HG02970 (cell line): ENCODE data around the gene MYH10.

Experiments
- ATAC-seq: cut with Tn5 transposase; IDR thresholded peaks from one replicate; pipeline ENCODE4 v1.9.1; 2021; ENCODE audit warnings: mild to moderate bottlenecking, moderate library complexity, moderate number of reproducible peaks; ENCODE audit not compliant: unreplicated experiment, low FRiP score

The MYH10 gene

DNA sequence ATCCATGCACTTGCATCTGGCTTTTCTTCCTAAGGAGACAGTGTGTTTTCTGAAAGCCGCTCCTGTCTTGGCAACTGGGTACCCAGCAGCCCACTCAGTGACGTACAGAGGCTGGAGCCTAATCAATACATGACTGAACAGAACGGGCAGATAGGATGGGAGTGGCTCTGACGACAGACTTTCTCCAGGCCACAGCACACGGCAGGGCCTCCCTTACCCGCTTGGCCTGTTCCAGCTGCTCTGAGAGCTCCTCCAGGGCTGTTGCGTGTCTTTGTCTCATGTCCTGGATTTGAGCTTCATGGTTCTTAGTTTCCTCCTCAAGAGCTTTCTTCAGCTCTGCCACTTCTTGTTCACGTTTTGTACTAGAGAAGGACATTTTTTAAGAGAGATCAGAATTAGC lies 129.9 kb downstream of the MYH10 start:
- ATAC-seq: no peak

GRCh38 chr17:8499614-8500013 lies 130.9 kb downstream of the MYH10 start:
- no peak for ATAC-seq

DNA sequence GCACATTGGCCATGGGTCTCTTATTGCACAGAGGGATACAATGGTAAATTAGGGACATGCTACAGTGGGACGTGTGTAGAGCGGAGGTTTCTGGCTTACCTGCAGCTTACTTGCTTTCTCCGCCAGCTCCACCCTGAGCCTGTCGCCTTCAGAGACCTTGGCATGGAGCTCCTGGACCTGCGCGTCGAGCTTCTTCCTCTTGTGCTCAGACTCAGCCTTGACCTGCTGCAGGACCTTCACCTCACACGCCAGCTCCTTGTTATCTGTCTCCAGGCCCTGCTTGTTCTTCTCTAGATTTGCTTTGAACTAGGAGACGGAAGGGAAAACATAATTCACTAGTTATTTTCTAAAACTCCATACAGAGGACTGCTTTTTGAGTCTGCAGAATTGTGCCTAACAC lies 131.4 kb downstream of the MYH10 start:
- no peak for ATAC-seq

DNA sequence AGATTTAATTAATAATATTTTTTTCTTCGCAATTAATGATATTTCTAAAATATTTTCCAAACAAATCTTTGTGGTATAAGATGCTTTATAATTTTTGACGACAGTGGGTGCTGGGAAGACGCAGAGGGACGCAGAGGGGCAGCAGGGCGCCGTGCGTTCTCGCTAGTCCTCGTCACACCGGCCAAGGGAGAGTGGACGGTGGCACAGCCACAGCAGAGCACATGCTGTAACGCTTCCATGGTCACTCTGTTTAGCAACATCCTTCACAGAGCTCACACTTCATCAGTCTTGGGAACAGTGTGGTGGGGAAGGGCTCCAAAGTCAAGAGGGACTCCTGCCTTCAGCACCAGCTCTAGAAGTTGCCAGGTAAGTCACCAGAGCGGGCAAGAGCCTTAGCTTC lies 134.4 kb downstream of the MYH10 start:
- ATAC-seq: no peak

- no peak for ATAC-seq
Measured at GRCh38 chr17:8494506-8495111, 135.9 kb downstream of the MYH10 start.

GRCh38 chr17:8494021-8494420 lies 136.5 kb downstream of the MYH10 start:
- ATAC-seq: no peak

DNA sequence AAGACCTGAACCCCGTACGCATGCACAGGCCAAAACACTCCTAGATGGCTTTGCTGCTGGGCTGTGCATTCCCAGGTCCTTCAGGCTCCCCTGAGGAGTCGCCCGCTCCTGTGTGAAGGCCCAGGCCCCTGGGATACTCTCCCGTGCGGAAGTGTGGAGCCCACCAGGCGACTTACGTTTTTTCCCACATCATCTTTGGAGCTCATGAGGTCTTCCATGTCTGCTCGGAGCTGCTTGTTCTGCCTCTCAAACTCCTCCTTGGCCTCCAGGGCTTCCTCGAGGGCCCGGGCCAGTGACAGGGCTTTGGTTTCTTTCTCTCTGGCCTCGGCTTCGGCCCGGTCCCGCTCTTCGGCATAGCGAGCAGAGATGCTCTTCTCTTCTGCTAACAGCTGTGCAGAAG lies 138.4 kb downstream of the MYH10 start:
- ATAC-seq: no peak

DNA sequence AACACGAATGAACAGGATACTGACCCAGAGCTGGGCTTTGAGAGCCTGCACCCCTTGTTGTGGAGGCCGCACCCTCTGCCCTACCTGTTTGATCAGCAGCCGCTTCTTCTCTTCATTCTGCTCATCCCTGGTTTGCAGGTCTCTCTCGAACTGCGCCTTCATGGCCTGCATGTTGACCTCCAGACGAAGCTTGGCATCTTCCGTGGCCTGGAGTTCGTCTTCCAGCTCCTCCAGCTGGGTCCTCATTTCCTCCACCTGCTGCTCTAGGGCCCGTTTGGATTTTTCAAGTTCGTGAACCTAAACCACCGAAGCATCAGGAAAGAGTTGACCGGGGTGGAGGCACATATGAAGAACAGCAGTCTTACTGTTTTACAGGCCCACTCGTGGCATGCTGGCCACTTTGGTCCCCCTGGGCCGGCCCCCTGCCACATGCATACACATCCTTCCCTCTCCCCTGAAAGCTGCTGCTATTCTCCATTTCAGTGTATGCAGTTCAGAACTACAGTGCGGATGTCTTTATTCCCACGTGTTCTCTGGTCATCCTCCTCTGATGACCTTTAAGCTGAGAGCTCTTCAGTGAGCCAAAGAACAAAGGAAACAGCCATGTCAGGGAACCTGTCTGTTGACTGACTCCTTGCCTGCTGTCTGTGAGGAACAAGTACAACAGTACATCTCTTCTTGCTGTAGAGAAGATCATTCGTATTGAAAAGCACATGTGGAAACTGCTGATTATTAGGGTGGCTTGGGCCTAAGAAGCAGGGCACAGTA lies 140.1 kb downstream of the MYH10 start:
- ATAC-seq: no peak

DNA sequence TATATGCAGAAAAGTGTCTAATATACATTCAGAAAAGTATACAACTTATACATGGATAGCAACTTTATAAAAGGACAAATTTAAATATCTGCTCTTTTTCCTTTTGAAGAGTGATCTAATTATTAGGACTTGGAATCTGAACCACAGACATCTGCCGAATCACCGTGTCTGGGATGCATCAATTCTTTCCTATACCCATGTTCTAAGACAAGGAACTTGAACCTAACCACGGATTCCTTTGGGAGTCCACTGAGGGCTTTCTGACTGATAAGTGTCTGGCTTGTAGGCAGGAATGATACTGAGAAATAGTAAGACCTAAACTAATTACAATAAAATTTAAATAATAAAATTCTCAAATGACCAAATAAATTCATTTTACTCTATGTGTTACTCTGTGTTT lies 140.7 kb downstream of the MYH10 start:
- ATAC-seq: no peak

- ATAC-seq: no peak
Measured at GRCh38 chr17:8488901-8489300, 141.6 kb downstream of the MYH10 start.

DNA sequence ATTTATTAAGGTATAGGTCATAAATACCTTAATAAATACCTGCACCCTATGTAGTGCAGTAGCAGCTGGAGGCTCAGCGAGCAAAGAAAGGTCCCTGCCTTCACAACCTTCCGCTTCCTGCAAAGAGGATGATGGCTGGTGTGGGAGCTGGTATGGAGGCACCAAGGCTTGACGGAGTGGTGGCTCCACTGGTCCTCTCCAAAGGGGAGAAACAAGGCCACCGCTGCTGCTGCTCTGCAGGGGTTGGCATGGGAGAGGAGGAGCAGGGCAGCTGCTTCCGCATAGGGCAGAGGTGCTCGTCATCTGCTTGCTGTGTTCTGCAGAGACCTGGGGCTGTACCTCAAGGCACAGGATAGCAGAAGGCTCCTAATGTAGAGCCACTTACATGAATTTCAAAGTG lies 142.0 kb downstream of the MYH10 start:
- ATAC-seq: no peak

DNA sequence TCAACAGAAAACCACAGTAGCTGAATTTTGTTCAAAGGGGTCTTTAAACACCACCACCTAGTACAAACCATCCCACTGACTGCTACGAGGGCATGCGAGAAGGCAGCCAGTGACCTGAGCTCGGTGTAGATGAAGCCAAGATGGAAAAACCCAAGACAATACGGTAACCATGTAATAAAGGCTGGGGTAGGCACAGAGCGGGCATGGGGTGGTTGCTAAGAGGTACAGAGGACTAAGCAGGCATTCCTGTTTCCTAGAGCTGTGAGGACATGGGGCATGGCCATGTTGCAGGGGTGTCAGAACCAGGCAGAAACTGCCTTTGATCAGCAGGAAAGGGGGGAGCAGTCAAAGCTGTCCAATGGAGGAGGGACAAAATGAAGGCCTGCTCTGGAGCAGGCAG lies 142.8 kb downstream of the MYH10 start:
- ATAC-seq: no peak

- no peak for ATAC-seq
Measured at GRCh38 chr17:8487130-8487645, 143.3 kb downstream of the MYH10 start.

- ATAC-seq: no peak
Measured at GRCh38 chr17:8485491-8485890, 145.0 kb downstream of the MYH10 start.

GRCh38 chr17:8484465-8484864 lies 146.1 kb downstream of the MYH10 start:
- ATAC-seq: no peak

DNA sequence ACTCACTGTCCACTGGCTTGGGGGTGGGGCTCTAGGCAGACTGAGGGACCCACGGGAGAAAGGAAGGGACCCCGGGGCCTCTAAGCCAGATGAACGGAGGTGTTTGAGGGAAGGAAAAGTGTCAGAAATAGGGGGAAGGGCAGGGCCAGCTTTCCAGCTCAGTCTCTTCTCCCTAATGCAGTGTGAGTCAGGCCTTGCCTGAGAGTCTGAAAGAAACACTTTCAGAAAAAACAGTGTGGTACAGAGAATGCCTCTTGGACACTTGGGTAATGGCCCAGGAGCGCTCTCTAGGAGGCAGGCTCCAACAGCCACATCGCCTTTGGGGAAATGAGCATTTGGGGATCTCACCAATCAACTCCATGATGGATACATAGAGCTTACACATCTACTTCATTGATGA lies 148.0 kb downstream of the MYH10 start:
- ATAC-seq: no peak

DNA sequence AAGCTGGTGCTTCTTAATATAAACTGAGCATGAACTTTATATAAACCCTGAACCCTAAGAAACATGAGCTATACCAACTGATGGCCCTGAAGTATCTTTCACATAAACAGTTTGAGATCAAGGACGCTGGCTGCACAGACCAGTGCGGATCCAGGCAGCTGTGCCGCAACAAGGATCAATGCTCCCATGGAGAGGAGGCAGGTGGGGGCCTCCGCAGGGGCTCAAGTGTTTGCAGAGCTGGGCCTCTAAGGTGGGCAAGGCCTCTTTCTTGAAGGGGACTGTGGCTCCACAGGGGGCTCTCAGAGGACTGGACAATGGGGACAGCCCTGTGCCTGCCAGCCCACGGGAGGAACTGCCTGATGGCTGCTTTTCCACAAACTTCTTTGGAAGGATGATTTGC lies 148.8 kb downstream of the MYH10 start:
- no peak for ATAC-seq

- ATAC-seq: no peak
Measured at GRCh38 chr17:8481089-8481488, 149.4 kb downstream of the MYH10 start.

DNA sequence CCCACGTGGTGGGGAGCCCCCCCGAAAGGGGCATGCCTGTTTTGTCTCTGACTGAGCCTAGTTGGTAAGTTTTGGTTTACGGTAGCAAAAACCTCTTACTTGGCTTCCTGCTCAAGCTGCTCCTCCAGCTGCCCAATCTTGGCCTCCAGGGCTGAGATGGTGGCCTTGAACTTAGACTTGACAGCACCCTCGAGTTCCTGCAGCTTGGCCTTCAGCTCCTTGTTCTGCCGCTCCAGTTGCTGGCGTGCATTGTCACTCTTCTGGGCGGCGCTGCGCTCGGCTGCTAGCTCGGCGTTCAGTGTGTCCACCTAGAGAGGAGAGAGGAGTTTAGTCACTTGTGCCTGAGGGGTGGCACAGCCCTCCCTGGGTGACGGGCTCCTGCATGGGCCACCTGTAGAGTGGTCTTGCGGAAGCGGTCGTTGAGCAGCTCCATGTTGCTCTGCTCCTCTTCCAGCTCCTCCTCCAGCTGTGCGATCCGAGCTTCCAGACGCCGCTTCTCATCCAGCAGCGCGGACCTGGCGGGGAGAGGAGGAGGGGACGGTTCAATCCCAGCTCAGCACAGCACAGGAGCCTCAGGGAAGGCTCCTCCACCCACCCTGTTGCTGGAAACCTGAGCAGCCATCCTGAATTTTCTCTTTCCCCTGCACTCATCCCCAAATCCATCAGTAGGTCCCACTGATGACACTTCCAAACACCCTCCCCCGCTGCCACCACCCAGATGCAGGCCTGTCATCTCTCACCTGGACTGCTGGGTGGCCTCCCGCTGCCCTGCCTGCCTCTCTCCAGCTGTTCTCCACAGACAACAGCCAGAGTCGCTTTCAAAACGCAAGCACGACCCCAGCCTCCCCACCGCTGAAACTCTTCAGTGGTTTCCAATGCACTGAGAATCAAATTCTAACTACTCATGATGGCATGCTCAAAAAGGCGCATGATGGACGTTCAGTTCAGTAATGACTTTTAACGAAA lies 150.2 kb downstream of the MYH10 start:
- ATAC-seq: no peak

DNA sequence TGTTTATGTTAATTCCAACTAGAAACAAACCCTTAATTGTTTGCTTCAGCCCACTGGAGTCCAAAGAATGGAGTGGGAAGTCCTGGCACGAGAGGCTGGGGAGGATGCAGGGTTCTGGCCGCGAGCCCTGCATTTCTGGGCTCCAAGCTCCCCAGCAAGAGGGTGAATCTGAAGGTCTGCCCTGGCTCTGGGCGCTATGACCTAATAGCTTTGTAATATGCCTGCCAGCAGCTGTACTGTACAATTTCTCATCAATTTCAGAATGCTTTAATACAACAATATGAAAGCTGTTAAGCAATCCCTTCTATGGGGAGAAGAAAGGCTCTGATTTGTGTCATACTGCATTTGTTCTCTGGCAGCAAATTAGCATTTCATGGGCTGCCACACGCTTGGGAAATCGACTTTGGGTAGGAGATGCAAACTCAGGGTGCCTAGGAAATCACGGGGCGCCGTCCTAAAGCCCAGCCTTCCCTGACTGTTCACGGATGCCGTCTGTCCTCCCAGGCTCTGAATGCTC lies 151.0 kb downstream of the MYH10 start:
- no peak for ATAC-seq
